ENCODE data around the gene IL23A.

DNA sequence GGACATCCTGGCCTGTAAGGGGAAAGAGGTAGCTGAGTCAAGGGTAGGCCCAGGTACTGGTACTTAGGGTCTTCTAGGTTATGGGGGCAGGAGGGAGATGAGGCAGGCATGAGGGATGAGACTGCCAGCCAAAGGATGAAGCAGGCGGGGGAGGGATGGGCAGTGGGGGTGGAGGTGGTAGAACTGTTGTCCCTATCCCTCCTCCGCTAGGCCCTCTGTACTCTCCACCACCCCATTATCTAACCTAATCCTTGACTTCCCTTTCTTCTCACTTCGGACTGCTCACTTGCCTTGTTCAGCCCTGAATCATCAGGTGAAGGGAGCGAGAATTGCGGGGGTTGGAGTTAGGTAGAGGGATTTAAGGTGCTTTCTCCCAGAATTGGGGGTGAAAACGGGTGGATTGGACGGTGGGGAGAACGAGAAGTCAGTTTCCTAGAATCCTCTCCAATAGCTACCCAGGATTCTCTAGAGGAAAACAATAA is 5.4 kb upstream of the IL23A start:
- TF ChIP-seq SKIL (CRISPR knock-in tag; IDR thresholded peaks at IDR 0.05; ENCODE audit: borderline replicate concordance) (no peak), CTCF (CRISPR knock-in tag; IDR thresholded peaks at IDR 0.05) (no peak), BCL3 (CRISPR knock-in tag; IDR thresholded peaks at IDR 0.05) (no peak), EZH2 (conservative IDR thresholded peaks at IDR 0.05; ENCODE audit: low read depth, low read length) (no peak)
- TF ChIP-seq, protein P1, sequence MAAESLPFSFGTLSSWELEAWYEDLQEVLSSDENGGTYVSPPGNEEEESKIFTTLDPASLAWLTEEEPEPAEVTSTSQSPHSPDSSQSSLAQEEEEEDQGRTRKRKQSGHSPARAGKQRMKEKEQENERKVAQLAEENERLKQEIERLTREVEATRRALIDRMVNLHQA (CRISPR knock-in tag; IDR thresholded peaks at IDR 0.05), result no peak

Measured in HepG2 (cell line).